SKM-1 (cell line): ENCODE results near the gene NLRP8.
"Not testable (repeated sequence)": the region's sequence is repeated elsewhere in the genome, so short reads cannot be mapped to it uniquely, and the experiment has no call there.

Experiments
- DNase-seq: peaks from one replicate; lab custom pipeline; 2025; ENCODE audit not compliant: unreplicated experiment; lab: John Stamatoyannopoulos, UW

NLRP8 gene

DNA sequence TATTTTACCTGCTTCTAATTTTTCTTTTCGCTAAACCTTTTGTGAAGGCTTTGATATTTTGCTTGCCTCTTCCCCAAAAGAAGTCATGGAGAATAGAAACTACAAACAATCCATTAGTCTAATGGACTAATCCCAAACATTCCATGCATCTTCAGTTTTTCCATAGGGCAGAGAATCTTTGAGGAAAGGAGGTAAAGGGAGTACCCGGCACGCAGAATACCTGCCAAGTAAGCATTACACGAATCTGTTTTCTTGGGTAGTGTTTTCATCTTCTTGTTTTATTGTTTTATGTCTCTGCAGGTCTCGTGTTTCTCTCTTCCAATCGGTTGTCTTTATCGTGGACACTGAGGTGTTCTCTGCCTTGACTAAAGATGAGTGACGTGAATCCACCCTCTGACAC is at the start of gene NLRP8:
NLRP8 (plus strand) TSS at position 301 of the 400 bp plus-strand sequence.
- no peak for DNase-seq

DNA sequence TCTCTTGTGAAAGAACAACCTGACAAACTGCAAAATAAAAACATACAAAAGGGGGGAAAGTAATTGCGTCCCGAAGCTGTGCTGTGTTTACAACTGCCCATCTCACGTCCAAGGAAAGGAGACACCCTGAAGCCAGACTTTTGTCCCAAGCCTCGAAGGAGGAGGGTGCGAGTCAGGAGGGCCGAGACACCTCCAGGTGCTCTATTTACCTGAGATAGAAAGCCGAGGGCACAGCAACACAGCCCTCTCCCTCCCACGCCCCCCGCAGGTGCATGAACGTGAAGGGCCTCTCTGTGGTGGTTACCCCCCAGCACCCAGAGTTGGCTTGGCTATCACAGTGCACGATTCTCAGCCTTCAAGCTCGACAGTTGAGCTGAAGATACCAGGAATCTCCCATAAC is 48.7 kb upstream of the NLRP8 start:
- no peak for DNase-seq

DNA sequence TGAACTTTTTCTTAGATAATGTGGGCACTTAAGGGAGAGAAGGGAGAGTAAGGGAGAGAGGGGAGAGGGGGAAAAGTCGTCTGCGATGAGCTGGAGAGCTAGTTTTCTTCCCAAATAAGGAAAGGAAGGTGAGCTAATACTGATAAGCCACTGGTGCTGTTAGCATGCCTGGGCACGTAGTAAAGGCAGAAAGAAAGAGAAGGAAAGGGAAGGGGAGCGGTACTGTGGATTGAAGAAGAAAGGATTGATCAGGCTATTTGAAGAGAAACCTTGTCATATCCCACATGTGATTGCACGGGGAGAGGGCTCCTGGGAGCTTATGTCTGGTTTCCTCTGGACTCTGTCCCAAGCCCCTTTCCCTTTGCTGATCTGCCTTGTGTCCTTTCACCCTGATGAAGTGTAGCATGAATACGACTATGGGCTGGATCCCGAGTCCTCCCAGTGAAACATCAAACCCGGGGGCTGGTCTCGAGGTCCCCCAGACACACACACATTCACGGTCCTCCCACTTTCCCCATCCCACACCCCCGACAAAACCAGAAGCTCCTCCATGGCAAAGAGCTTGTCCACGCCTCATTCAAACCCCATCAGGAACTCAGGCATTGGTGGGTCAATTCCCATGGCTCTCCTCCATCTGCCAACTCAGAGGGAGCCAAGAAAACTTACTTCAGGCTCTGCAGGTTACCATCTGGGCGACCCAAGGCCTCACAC is 46.1 kb upstream of the NLRP8 start:
- DNase-seq: no peak

DNA sequence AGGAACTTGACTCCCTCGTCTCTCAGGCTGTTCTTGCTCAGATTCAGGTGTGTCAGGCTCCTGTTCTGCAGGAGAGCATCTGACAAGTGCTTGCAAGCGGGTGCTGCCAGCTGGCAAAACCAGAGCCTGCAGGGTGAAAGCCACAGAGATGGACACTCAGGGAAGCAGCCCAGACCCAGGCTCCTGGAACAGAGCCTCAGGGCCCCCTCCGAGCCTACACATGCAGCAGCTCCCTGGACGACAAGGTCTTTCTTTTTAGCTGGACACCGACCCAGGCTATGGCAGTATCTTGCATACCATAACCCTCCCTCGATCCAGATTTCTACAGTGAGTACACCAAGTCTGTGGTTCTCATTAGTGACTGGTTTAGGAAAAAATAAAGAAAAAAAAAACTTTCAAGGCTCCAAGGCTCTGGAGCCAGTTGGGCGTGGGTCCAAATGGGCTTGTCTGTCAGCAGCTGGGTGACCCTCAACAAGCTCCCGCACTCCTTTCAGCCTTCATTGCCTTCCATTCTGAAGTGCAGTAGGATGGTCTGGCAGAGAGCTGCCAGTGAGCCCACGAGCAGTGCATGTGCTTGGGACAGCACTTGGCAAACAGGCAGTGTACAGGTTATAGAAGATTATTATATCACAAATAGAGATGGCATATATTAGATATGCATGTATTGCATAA is 45.4 kb upstream of the NLRP8 start:
- no peak for DNase-seq

DNA sequence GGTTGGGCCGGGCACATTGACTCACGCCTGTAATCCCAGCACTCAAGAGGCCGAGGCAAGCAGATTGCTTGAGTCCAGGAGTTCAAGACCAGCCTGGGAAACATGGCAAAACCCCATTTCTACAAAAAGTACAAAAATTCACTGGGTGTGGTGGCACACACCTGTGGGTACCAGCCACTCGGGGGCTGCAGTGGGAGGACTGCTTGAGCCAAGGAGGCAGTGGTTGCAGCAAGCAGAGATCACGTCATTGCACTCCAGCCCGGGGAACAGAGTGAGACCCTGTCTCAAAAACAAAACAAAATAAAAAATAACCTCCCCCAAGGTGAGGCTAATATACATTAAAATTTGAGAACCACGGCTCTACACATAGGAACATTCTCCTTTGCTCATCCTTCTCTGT is 40.3 kb upstream of the NLRP8 start:
- DNase-seq: no peak

DNA sequence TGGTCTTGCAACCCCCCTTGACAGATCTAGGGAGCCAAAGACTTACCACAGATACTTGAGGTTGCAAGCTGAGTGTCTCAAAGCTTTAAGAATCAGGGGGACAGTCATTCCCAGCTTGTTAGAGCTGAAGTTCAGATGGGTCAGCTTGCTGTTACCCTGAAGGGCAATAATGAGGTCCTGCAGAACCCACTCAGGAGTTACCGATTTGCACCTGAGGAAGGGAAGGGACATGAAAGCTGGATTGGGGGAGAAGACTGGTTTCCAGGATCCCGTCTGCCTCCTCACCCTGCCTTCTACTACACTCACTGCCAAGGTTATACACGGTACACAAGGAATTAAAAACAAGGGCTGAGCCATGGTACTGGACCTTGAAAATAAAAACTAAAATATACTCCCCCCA is 39.9 kb upstream of the NLRP8 start:
- DNase-seq: no peak

DNA sequence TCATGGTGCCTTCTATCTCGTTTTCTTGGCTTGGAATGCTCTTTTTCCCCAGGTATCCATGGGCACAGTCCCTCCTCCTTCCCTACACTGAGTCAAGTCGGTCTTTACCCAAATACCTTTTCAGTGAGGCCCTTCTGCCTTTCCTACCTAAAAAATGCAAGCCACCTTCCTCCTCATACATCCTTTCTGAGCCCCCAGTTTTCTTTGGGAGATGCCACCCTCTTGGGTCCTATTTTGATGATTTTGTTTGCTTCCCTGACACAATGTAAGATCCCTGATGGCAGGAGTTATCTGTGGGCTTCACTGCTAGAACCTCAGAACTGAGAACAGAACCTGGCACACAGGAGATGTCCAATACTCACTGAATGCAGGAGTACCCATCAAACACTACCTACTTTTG is 37.8 kb upstream of the NLRP8 start:
- no peak for DNase-seq

DNA sequence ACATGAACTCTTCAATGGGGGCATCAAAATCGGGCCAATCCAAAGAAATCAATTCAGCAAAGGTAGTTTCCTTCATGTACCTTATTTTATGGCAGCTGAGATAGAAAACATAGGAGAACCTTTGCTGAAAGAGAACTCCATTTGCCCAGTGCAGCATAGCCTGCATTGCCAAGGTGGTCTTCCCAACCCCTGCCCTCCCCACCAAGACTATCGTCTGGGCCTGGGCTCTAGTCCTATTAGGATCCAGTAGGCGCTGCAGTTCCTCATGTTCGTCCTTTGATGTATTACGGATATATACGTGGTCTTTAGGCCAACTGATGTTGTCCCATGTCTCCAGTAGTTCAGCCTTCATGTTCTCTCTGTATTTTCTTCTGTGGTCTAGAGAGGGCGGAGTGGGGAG is 34.7 kb upstream of the NLRP8 start:
- DNase-seq: no peak

DNA sequence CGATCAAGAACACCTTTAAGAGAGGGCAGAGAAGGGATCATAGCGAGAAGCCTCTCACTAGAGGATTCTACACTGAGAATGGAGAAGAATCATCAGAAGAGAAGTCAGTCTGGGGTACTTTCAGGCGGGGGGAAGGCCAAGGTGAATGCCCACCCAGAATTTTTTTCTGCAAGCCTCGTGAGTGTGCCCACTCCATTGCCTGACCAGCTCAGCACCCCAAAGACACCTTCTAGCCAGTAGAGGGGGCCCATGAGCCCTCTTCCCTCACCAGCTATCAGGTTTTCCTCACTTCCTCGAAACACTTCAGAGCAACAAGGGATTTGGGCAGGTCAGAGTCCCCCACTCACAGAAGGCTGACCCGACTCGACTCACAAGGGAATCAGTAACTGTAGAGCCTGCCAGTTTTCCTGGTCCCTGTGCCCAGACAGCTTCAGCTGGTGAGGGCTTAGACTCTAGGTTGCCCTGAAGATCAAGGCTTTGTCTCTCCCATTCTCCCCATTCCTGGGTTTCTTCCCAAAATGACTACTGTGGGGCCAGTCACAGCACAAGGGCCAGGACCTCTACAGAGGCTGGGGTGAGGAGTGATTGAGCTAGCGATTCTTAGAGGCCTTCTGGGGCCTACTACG is 33.9 kb upstream of the NLRP8 start:
- no peak for DNase-seq

DNA sequence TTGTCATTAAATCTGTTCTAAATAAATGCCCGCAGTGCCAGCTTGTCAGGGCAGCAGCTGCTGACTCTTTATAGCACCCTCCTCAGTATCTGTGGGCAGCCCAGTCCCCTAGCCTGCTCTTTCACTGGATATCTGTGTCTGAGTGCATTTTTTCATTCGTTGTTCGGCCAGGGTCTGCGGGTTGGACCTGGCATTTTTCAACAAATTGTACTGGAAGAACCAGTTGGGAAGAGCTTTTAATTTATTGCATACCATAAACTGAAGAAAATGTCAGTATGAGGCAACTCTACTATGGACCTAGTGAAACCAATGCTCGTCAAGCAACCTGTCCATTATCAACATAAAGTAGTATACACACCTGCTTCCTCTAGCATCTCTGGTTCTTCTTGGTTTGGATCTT is 24.1 kb upstream of the NLRP8 start:
- DNase-seq: no peak

DNA sequence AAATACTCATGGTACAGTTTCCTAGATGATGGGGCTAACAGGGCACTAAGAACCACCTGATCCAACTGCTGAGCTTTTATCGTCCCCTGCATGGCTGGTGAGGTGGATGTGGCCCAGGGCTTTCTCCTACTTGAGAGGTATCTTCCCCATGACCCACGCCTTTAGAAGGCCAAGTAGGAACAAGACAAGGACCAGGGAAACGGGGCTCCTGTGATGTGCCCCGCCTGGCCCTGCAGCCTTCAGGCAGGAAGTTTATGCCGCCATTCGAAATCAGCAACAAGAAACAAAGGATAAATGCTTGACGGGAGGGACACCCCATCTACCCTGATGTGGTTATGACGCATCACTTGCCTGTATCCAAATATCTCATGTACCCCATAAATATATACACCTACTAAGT is 19.6 kb upstream of the NLRP8 start:
- DNase-seq: no peak

DNA sequence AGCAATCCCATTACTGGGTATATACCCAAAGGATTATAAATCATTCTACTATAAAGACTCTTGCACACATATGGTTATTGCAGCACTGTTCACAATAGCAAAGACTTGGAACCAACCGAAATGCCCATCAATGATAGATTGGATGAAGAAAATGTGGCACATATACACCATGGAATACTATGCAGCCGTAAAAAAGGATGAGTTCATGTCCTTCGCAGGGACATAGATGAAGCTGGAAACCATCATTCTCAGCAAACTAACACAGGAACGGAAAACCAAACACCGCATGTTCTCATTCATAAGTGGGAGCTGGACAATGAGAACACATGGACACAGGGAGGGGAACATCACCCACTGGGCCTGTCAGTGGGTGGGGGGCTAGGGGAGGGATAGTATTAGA is 18.4 kb upstream of the NLRP8 start:
- not testable (repeated sequence) for DNase-seq

DNA sequence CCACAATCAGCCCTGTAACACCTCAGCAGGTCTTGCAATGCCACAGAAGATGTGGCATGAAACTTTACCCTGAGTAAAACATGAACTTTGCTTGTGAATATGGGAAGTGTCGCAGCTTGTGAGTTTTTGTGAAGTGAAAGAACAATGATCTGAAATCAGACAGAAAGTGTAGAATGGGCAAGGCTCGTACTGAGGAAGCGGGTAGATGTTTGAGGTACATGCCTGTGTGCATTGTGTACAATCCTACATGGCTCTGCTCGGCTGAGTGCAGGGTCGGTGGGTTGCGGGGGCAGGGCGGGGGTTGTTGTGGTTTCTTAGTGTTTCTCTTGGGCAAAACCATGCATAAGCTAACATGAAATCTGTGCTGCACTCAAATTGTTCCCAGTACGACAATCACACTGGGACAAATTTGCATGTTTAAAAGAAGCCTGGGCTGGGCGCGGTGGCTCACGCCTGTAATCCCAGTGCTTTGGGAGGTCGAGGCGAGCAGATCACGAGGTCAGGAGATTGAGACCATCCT is 16.6 kb upstream of the NLRP8 start:
- DNase-seq: no peak

DNA sequence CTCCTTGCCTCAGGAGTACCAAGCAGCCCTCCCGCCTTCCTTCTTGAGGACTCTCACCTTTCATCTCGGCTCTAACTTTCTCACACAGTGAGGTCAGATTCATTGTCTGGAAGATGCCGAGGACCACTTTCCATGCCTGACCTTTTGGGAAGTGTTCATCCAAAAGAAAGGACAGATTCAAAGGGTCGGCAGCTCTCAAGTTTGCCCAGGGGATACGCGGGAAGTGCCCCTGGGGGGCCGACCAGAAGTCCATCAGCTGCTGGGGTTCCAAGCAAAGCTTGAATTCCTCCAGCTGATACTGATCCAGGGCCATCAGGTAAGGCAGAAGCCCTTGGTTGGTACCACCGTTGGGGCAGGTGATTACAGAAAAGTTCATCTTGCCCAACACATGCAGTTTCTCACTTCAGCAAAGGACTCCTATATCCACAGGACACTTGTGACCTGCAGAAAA is 15.7 kb upstream of the NLRP8 start, which contains the start of gene NLRP13:
NLRP13 (minus strand) TSS at position 401 of the 451 bp plus-strand sequence; CDS start at position 376, 25 bp downstream.
- no peak for DNase-seq

DNA sequence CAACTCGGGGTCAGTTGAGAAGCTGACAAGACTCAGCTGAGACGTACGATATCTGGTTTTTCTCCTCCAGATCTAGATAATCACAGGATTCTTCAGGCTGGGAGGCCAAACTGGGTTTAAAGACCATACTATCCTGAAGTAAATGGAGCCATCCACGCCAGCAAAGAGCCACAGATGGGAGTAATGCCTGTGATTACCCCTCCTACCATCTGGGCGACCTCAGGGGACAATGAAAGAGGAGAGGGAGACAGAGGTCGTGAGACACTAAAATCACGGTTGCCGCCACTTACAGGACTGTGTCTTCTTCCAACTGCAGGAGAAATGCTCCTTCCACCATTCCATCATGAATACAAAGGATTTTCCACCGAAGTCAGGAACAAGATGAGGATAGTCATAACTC is 12.4 kb upstream of the NLRP8 start:
- no peak for DNase-seq

DNA sequence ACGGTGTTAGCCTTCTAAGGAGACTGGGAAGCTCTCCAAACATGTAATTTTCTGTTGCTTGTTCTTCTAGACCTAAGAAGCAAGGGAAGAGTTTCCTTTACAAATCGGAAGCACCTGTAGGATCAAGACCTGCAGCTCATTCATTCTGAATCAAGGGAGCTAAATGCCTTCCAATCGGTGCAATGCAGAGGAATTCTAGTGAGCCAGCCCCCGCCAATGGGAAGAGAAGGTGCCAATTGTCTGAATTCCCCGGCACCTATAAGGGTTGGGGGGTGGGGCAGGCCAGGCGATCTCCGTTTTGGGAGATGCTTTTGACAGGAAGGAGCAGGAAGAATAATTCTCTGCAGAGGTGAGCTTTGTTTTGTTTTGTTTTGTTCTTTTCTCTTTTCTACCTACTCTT is 8.4 kb upstream of the NLRP8 start:
- DNase-seq: no peak

DNA sequence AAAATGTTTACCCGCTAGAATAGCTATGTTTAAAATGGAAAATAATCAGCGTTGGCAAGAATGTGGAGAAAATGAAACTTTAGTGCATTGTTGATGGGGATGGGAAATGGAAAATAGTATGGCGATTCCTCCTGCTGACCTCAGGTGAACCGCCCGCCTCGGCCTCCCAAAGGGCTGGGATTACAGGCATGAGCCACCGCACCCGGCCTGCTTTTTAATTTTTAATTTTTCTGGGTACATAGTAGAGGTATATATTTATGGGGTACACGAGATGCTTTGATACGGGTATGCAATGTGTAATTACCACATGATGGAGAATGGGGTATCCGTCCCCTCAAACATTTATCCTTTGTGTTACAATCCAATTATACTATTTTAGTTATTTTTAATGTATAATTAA is 7.3 kb upstream of the NLRP8 start:
- DNase-seq: no peak

DNA sequence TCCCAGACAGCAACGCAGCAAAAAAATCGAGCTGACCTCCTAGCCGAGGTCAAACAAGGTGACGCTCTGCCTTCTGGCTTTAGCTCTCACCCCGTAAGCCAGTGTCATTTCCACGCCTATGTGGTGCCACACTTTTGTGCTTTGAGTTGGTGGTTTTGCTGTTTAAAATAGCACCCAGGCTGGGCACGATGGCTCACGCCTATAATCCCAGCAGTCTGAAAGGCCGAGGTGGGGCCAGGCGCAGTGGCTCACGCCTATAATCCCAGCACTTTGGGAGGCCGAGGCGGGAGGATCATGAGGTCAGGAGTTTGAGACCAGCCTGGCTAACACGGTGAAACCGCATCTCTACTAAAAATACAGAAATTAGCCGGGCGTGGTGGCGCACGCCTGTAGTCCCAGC is 2.9 kb downstream of the NLRP8 start:
- DNase-seq: not testable (repeated sequence)

DNA sequence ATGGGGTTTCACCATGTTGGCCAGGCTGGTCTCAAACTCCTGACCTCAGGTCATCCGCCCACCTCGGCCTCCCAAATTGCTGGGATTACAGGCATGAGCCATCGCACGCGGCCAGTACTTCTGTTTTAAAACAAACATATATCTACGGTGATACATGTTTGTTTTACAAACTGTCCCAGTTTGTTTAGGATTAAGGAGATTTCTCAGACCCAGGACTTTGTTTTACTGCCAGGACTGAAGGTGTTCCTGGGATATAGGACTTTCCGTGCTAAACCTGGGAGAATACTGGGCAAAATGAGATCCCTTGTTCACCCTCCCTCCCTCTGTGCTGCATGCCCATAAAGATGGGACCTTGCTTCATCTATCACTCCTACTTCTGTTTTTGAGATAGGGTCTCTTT is 8.8 kb downstream of the NLRP8 start:
- no peak for DNase-seq

DNA sequence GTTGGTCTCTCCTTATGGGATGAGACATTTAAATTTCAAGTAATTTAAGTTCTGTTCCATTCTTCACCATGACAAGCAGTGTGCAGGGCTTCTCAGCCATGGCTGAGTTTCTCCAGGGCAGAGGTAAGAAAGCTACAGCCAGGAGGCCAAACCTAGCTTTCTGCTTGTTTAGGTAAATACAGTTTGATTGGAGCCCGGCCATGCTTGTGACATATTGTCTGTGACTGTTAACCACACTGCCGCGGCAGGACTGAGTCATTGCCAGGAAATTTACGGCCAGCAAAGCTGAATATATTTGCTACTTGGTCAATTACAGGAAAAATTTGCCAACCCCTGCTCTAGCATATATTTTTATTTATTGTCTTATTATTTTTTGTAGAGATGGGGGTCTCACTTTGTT is 10.7 kb downstream of the NLRP8 start:
- no peak for DNase-seq

DNA sequence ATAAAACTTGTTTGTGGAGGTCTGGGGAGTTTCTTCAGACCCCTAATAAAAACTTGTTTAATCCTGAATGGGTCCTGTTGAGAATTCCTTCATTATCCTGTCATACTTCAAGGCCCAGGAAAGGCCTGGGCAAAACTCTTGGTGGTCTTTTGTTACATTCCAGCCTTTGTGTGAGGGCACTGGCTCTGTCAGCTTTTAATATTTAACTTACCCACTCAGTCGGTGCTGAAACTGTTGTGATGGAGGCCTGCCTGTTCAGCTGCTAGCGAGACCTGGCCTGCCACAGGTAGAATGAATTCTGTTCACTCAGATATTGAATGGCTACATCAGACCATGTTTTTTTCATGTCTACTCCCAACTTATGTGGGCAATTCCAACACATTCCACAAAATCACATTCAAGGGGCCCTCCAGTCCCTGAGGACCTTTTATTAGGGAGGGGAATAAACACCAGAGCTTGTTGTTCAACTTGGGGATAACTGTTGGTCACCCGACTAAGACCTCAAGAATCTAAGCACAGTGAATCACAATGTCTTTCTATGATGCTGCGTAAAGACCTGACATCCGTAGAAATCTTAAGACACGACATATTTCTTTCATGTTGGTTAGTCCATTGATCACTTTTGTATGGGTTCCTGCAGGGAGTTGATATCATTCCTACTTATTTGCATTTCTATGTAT is 12.5 kb downstream of the NLRP8 start:
- no peak for DNase-seq
